ENCODE data around the gene TEKT3.
A peak's percentile ranks its signal among the peaks of the same experiment; 100 is the strongest.

The TEKT3 gene

DNA sequence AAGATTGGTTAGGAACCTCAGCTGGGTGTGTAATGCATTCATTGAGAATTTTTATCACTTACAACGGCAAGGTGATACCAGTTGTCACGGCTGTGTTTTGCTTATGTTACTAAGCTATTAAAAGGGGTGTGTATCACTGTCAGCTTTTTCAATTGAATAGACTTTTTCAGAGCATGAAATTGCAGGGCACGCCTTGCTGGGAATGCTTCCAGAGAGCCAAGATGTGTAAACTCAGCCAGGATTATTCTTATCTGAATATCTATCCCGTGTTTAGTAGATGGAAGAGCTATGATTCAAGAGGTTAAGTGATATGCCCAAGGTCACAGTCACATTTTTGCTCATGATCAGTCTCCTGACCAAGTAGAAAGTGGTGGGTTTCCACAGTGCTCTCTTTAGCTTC is 6.6 kb upstream of the TEKT3 start:
- peak; percentile 79 for DNase-seq

- no peak for DNase-seq
Measured at GRCh38 chr17:15346066-15346595, 4.7 kb upstream of the TEKT3 start.

- DNase-seq, result no peak
Measured at GRCh38 chr17:15343749-15344148, 2.4 kb upstream of the TEKT3 start.

DNA sequence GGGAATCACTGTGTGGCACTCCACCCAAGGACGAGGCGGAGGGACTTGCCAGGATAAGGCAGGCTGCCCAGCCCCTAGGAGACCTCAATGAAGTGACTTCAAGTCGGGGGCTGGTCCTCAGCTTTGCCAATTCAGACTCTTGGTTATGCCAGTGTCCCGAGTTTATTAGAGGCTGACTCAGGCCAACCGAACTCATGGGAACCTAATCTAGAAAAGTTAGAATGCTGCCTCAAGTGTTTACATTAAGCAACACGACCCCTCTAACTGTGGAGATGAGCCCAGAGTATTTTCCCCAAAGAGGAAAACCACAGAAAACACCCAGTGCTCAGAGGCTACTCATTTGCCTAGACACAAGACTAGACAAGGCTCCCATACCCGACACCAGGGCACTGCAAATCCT is 1.1 kb upstream of the TEKT3 start:
- DNase-seq, result no peak

DNA sequence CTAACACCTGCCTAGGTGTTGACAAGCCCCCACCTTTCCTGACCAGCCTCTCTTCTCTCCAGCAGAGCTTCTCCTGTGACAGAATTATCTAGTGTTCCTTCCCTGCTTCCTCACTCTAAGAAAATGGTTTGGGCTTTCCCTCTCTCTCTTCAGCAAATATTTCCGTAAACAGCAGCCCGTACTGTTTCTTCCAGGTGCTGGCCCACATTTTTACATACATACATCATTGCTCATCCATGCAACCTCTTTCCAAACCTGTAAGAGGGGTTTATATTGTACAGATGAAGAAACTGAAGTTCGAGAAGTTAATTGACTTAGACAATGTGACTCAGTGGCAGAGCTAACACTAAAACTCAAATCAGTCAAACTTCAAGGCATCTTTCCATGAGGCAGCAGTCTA is 569 bp upstream of the TEKT3 start:
- no peak for DNase-seq

DNA sequence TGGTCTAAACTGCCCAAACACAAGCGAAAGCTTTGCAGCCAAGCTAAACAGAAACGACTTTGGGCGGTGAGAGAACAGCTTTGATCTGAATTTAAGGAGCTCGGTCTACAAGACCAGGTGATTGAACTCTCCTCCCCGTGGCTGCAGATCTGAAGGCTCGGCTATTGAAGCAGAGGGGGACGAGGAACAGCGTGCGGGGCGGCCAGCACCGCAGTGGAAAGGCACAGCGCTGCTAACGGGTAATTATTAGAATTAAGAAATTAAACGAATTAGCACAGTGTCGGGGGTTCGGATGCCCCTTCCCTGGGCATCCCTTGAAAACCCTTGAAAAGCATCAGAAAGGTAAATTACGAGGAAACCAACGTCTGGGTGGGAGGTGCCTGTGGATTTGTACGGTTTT is 431 bp downstream of the TEKT3 start:
- DNase-seq, result peak; percentile 35

GRCh38 chr17:15335446-15335845 is 6.0 kb downstream of the TEKT3 start:
- no peak for DNase-seq

GRCh38 chr17:15334266-15334665 is 7.1 kb downstream of the TEKT3 start:
- no peak for DNase-seq

GRCh38 chr17:15332338-15332737 is 9.1 kb downstream of the TEKT3 start:
- DNase-seq, result peak; percentile 4

GRCh38 chr17:15323131-15323530 is 18.3 kb downstream of the TEKT3 start:
- no peak for DNase-seq

DNA sequence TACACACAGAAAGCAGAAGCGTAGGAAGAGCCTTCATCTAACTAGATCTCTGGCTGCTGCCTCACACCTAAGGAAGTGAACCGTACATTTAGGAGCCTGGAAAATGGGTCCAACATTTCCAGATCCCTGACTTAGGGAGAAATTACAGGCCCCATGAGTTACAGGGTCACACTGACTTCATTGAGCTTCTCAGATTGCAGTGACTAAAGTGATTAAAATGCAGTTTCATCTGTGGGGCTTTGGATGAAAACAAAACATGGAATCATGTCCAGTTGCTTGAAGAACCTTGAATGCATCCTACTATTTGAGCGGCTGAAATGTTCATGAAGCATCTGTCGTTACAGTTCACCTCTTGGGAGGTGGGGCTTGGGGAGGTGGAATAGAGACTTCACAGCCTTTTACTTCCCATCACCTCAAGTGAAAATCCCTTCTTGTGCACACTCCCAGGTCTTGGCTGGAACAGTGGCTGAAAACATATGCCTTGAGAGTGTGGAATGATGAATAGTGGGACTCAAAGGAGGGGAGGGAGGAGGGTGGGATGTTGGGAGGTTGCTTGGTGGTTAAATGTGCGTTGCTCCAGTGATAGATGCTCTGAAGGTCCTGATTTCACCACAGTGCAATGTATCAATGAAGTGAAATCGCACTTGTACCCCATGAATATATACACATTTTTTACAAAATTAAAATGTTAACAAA is 19.7 kb downstream of the TEKT3 start:
- DNase-seq, result no peak

- DNase-seq, result no peak
Measured at GRCh38 chr17:15319452-15320010, 21.9 kb downstream of the TEKT3 start.

GRCh38 chr17:15311996-15312395 is 29.4 kb downstream of the TEKT3 start:
- DNase-seq, result no peak

DNA sequence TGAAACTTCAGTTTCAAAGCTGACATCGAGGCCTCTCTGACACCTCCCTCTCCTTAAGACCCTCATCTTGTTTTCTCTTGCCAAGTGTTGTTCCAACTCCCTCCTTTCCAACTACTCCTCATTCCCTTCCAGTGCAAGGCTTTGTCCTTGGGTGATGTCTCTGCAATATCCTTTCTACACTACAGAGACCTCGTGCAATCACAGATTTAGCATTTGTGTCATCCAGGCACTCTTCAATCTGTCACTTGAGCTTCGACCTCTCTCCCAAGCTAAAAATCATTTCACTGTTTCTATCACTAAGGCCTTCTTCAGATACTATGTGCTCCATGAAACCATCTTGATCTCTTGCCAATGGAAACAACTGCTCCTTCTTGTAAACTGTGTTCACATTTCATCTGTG is 31.6 kb downstream of the TEKT3 start:
- DNase-seq, result no peak

- DNase-seq, result no peak
Measured at GRCh38 chr17:15309236-15309635, 32.2 kb downstream of the TEKT3 start.

- peak; percentile 37 for DNase-seq
Measured at GRCh38 chr17:15308758-15309157, 32.6 kb downstream of the TEKT3 start.

- DNase-seq, result no peak
Measured at GRCh38 chr17:15307710-15308111, 33.7 kb downstream of the TEKT3 start.

DNA sequence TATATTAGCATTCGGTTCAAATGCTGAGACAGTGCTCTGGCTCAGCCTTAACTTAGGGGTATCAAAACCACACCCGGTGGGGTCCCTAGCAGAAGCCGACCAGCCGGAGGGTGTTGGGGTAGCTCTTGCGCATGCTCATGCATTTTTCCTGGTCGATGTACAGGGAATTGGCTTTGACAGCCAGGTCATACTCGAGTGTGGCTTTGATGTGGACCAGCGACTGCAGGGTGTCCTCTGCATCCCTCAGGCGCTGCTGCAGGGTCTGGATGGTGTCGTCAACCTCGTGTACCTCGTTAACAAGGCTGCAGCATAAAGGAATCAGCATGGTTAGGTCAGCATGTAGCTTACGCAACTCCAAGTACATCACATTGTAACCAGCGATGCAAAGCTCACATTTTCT is 37.5 kb downstream of the TEKT3 start:
- DNase-seq, result no peak

- DNase-seq, result no peak
Measured at GRCh38 chr17:15303268-15303667, 38.1 kb downstream of the TEKT3 start.

DNA sequence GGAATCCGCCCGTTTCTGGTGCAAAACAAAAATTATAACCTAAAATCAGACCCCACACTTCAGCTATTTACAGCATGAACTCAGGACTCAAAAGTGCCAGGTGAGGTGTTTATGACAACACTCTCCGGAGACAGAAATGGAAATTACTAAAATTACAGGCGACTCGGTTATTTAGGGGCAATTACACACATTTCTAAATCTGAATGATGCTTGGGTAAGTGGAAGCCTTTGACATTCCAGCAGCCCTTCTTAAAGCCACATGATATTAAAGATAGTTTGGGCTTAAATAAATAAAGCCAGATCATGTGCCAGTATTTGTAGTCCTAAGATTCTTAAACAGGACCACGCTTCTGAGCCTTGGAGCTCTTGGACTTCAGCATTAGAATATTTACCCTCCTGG is 39.6 kb downstream of the TEKT3 start:
- DNase-seq, result no peak

DNA sequence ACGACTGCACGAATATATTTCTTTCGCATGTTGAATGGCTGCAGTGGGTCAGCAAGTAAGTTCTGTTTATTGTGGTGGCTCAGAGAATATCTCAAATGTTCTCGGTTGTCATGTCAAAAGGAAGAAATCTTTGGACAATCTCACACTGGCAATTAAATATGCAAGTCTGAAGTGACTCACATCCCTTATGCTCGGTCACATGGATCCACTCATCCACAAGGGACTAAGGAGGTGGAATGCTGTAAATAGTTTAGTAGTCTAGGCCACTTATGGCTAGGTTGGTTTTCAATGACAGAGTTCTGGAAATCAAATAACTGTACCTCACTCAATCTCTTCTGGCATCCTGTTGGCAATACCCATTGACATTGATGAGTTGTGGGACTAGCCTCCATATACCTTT is 43.2 kb downstream of the TEKT3 start:
- no peak for DNase-seq

- no peak for DNase-seq
Measured at GRCh38 chr17:15293558-15293957, 47.8 kb downstream of the TEKT3 start.

DNA sequence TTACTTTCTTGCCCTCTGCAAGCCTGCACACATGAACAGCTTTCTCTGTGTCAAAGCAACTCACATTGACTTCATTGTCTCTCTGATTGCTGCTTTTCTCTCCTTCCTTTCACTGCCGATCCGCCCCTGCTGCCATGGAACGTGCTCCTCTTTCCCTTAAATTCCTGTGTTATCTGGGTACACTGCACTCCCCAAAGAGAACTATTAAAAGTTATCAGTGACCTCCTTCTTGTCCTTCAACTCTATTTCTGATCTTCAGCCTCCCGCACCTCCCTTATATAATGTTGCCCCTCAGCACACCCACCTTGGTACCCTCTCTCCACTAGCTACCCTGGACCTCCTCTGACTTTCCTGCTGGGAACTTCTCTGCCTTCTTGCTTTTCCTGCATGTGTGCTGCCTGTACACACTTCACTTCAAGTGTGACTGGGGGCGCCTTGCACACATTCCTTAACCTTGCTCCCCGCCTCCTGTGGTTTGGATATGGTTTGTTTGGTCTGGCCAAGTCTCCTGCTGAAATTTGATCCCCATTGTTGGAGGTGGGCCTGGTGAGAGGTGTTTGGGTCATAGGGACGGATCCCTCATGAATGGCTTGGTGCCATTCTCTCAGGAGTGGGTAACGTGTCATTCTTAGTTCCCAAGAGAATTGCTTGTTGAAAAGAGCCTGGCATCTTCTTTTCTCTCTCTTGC is 49.6 kb downstream of the TEKT3 start:
- DNase-seq, result no peak

DNA sequence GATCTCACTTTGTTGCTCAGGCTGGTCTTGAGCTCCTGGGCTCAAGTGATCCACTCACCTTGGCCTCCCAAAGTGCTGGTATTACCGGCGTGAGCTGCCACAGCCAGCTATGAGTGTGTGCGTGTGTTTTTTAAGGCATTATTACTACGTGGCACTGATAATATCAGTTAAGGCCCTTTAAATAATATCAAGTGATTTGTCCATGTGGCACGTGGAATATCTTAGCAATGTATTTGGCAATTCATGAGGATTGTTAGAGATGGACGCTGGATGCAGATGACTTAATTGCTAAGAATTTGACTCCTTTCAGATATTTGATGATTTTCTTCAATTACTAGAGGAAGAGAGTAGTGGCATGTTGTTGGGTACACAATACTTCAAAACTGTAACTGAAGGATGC is 50.8 kb downstream of the TEKT3 start:
- no peak for DNase-seq

Measured in NCI-H1105 treated with DMSO at 0.1 percent for 48 hours (cell line).